Fibroblast of pulmonary artery (primary cell): ENCODE measurements around the gene RAB1A.
"Not testable (repeated sequence)": the region's sequence is repeated elsewhere in the genome, so short reads cannot be mapped to it uniquely, and the experiment has no call there.

ENCODE experiments used
- DNase-seq: peaks from one replicate; pipeline ENCODE4 v3.0.0-alpha.2; 2010; ENCODE audit warnings: low read depth
- H3K4me3 ChIP-seq: replicated peaks from 2 replicates; pipeline ENCODE4 v1.5.1; 2011; ENCODE audit warnings: low read depth, mild to moderate bottlenecking, control low read depth, low read length, moderate library complexity
- CTCF ChIP-seq: IDR thresholded peaks from 2 replicates; pipeline ENCODE4 v1.5.1; 2011; ENCODE audit warnings: mild to moderate bottlenecking, control low read depth, low read length, inconsistent platforms; ENCODE audit errors: missing control alignments

The RAB1A gene

DNA sequence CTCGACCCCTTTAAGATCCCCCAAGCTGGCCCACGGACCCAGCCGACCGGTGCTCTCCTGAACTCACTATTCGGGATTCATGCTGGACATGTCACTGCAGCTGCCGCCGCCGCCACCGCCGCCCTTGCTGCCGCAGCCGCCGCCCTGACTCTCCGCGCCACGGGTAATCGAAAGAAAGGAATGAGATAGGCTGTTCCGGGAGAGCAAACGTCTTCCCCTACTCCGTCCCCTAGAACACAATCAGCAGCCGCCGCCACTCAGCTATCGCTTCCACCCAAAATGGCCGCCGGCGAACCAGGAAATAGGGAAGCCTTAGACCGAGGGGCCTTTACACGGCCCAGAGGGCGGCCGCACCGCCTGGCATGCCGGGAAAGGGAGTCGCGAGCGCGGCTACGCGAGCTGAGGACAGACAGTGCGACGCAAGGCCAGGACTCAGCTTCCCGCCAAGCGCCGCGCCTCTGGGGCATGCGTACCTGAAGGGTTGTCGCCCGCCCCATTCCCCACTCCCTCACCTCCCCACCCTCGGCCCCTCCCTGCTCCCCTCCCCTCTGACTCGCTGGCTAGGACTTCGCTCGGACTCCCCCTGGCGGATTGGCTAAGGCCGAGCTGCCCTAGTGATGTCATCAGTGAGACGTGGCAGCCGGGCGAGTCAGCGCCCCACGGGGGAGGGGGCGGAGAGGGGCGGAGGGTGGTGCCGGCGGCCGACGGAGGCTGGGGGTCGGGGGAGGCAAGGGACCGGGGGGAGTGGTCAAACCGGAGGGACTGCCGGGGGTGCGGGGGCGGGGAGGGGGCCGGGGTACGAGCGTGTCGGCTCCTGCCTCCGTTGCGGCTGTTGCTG lies at the start of gene RAB1A:
TSS of gene RAB1A (minus strand) at position 281 of the 838 bp plus-strand sequence. CDS start at position 90, 191 bp downstream.
- TF ChIP-seq CTCF = peak; percentile 14
- peak within 1 kb of the TSS; percentile 100 for H3K4me3 ChIP-seq
- peak; percentile 100 for DNase-seq

GRCh38 chr2:65177751-65178442 lies 48.0 kb upstream of the RAB1A start:
- H3K4me3 ChIP-seq = no peak overlapping the region
- no peak for DNase-seq
- TF ChIP-seq CTCF = no peak

GRCh38 chr2:65175894-65176530 lies 46.1 kb upstream of the RAB1A start:
- no peak overlapping the region for H3K4me3 ChIP-seq
- DNase-seq = no peak
- TF ChIP-seq CTCF = no peak

DNA sequence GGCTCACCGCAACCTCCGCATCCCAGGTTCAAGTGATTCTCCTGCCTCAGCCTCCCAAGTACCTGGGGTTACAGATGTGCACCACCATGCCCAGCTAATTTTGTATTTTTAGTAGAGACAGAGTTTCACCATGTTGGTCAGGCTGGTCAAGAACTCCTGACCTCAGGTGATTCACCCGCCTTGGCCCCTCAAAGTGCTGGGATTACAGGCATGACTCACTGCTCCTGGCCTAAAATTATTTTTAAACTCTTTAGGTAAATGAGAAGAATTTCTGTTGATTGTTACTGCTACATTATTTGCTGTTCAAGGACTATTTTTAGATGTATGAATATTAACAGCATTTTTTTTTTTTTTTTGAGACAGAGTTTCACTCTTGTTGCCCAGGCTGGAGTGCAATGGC lies 44.1 kb upstream of the RAB1A start:
- not testable (repeated sequence) for H3K4me3 ChIP-seq, DNase-seq

- TF ChIP-seq CTCF = no peak
- H3K4me3 ChIP-seq = no peak overlapping the region
- no peak for DNase-seq
These were observed 43.3 kb upstream of the RAB1A start for GRCh38 chr2:65172994-65173790.

- H3K4me3 ChIP-seq, DNase-seq: not testable (repeated sequence)
These were observed 40.9 kb upstream of the RAB1A start for GRCh38 chr2:65170611-65171477.

- DNase-seq = no peak
- H3K4me3 ChIP-seq = no peak overlapping the region
These were observed 39.8 kb upstream of the RAB1A start for GRCh38 chr2:65169760-65170136.

More at GRCh38 chr2:65169760-65170136, 39.8 kb upstream of the RAB1A start:
- TF ChIP-seq CTCF = no peak
